Smooth muscle cell (in vitro differentiated cells): ENCODE measurements around the gene UQCRC1. TPM values are rescaled to one million over a fixed set of nuclear protein-coding genes. Genes with fewer than 3 reads are reported as not detected.

Experiments used
- DNase-seq: peaks from one replicate; lab custom pipeline; 2025; ENCODE audit not compliant: unreplicated experiment; lab: John Stamatoyannopoulos, UW
- H2AFZ ChIP-seq: fragments of 200-600 bp; sonication (generic); 2 replicates; pipeline ENCODE4 v1.6.0; 2016; ENCODE audit warnings: antibody characterized with exemption, low read depth, mild to moderate bottlenecking
- H3F3A ChIP-seq: fragments of 200-600 bp; sonication (generic); 2 replicates; pipeline ENCODE4 v1.6.0; 2017; ENCODE audit warnings: antibody characterized with exemption, low read depth
- H3K27ac ChIP-seq: fragments of 200-600 bp; sonication (generic); 2 replicates; pipeline ENCODE4 v1.5.1; 2016; ENCODE audit warnings: low read depth, mild to moderate bottlenecking
- H3K27me3 ChIP-seq: fragments of 200-600 bp; sonication (generic); 2 replicates; pipeline ENCODE4 v1.6.1; 2016; ENCODE audit warnings: low read depth, mild to moderate bottlenecking
- H3K36me3 ChIP-seq: fragments of 200-600 bp; sonication (generic); 2 replicates; pipeline ENCODE4 v1.5.1; 2016; ENCODE audit warnings: low read depth
- H3K4me1 ChIP-seq: fragments of 200-600 bp; sonication (generic); 2 replicates; pipeline ENCODE4 v1.5.1; 2016; ENCODE audit warnings: low read depth
- H3K4me2 ChIP-seq: fragments of 200-600 bp; sonication (generic); 2 replicates; pipeline ENCODE4 v1.6.0; 2016; ENCODE audit warnings: mild to moderate bottlenecking
- H3K4me3 ChIP-seq: fragments of 200-600 bp; sonication (generic); 2 replicates; pipeline ENCODE4 v1.5.1; 2016; ENCODE audit warnings: mild to moderate bottlenecking
- H3K79me2 ChIP-seq: fragments of 200-600 bp; sonication (generic); 2 replicates; pipeline ENCODE4 v1.6.0; 2016; ENCODE audit warnings: low read depth, mild to moderate bottlenecking
- H3K9ac ChIP-seq: fragments of 200-600 bp; sonication (generic); 2 replicates; pipeline ENCODE4 v1.6.0; 2016; ENCODE audit warnings: low read depth
- H3K9me3 ChIP-seq: fragments of 200-600 bp; sonication (generic); replicated peaks from 2 replicates; pipeline ENCODE4 v1.5.1; 2016; ENCODE audit warnings: low read depth
- H4K20me1 ChIP-seq: fragments of 200-600 bp; sonication (generic); 2 replicates; pipeline ENCODE4 v1.6.0; 2016; ENCODE audit warnings: low read depth
- WGBS: methylation state at CpG from one replicate; pipeline ENCODE4 v1.1.7; 2016; ENCODE audit warnings: low lambda C conversion rate; 5-methylcytosine and 5-hydroxymethylcytosine counted together
- polyA plus RNA-seq: library from polyadenylated mRNA; unstranded; fragments of >200 nt; fragmentation: Nextera tagmentation; extraction: Ambion mirVana; gene quantifications from 2 replicates; pipeline ENCODE4 v1.2.1, GENCODE V29; 2016
- total RNA-seq: library from RNA; depleted of rRNA; stranded (reverse); fragments of >200 nt; gene quantifications from 2 replicates; pipeline ENCODE4 v1.2.3, GENCODE V29; 2014
- TF ChIP-seq, protein P1 (sequence below): fragments of 200-600 bp; sonication (generic); IDR thresholded peaks from 2 replicates; pipeline ENCODE4 v1.5.1; 2017; ENCODE audit warnings: borderline replicate concordance, mild to moderate bottlenecking, antibody characterized with exemption; ENCODE audit not compliant: insufficient read depth, poor library complexity, severe bottlenecking

UQCRC1 gene
- total and polyA plus RNA-seq, 2 experiments from 2014 or later, result 206 to 425 TPM

DNA sequence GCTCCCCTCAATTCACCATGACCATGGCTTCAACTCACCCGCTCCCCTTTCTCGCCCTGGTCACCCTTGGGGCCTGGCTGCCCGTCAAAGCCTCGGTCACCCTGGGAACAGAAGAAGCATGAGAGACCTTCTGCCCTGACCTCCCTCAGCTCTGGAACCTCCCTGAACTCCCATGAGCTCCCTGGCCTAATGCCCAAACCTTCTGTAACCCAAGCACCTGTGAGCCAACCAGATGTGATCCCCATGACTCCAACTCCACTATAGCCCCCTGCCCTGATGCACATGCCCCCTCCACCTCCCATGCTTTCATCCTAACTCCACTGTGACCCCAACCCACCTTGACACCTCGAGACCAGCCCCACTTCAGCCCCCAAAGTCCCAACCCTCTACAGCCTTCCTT is 42.4 kb downstream of the UQCRC1 start:
- Histone ChIP-seq H3K4me2 (no peak overlapping the region), H3F3A (peaks cover 5% of the 10 kb centered on the region), H3K27ac (no peak overlapping the region), H3K79me2 (no peaks in the 10 kb centered on the region), H3K27me3 (no peaks in the 10 kb centered on the region), H2AFZ (no peak overlapping the region), H4K20me1 (no peaks in the 10 kb centered on the region), H3K9ac (no peak overlapping the region), H3K4me1 (peaks cover 12% of the 10 kb centered on the region), H3K4me3 (no peak overlapping the region), H3K36me3 (no peaks in the 10 kb centered on the region), H3K9me3 (no peaks in the 10 kb centered on the region)
- DNase-seq, result no peak
- TF ChIP-seq, protein P1, sequence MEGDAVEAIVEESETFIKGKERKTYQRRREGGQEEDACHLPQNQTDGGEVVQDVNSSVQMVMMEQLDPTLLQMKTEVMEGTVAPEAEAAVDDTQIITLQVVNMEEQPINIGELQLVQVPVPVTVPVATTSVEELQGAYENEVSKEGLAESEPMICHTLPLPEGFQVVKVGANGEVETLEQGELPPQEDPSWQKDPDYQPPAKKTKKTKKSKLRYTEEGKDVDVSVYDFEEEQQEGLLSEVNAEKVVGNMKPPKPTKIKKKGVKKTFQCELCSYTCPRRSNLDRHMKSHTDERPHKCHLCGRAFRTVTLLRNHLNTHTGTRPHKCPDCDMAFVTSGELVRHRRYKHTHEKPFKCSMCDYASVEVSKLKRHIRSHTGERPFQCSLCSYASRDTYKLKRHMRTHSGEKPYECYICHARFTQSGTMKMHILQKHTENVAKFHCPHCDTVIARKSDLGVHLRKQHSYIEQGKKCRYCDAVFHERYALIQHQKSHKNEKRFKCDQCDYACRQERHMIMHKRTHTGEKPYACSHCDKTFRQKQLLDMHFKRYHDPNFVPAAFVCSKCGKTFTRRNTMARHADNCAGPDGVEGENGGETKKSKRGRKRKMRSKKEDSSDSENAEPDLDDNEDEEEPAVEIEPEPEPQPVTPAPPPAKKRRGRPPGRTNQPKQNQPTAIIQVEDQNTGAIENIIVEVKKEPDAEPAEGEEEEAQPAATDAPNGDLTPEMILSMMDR, result no peak
- 94% methylated on average over 4 of the region's 5 CpGs for WGBS

DNA sequence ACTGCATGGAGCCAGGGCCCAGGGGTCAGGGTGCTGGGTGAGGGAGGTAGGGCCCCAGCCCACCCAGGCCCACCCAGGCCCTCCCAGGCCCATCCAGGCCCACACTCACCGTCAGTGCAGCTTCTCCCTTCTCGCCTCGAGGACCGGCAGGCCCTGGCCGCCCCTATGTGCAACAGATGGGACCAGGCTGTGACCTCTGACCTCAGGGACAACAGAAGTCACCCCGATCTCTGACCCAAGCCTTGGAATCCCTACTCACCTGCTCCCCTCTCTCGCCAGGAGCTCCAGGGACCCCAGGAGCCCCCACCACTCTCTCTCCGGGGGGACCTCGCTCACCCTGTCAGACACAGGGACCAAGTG is 43.1 kb downstream of the UQCRC1 start:
- Histone ChIP-seq H3K9ac (no peak overlapping the region), H3F3A (peaks cover 11% of the 10 kb centered on the region), H3K36me3 (no peaks in the 10 kb centered on the region), H3K4me3 (no peak overlapping the region), H3K79me2 (no peaks in the 10 kb centered on the region), H3K9me3 (no peaks in the 10 kb centered on the region), H3K4me2 (no peak overlapping the region), H4K20me1 (no peaks in the 10 kb centered on the region), H3K4me1 (peaks cover 15% of the 10 kb centered on the region), H2AFZ (no peak overlapping the region), H3K27me3 (no peaks in the 10 kb centered on the region), H3K27ac (peak overlapping the region; percentile 42)
- 87% methylated on average over 6 of the region's 9 CpGs for WGBS
- TF ChIP-seq, protein P1, result no peak
- no peak for DNase-seq

DNA sequence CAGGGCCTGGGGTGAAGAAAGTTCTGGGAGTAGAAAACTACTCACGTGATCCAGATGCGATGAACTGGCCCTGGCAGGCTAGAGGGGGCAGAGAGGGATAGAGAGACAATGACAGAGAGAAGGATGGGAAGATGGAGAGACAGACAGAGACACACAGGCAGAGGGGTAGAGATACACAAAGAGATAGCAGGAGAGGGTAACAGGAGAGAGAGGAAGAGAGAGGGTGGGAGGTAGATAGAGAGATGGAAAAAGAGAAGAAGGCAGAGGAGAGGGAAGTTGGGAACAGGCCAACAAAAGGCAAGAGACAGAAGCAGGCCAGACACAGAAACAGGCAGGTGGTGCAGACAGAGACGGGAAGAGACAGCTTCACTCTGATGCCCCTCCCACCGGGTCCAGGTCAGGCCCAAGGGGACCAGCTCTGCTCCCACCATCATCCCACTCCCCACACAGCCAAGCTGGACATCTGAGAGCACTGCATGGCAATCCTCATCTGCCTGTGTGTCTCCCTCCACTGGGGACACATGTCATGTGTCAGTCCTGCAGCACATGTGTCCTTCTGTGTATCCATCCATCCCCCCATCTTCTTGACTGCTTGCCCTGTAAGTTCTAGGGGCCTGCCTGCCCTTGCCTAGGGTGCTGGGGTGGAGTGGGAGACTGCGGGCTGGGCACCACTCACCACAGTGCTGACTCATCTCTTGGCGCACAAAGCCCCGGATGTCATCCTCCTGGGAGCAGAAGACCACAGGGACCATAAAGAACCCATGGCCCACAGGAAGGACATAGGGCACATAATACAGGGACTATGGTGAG is 43.6 kb downstream of the UQCRC1 start:
- Histone ChIP-seq H3K4me1 (peaks cover 21% of the 10 kb centered on the region), H3K27me3 (no peaks in the 10 kb centered on the region), H3K27ac (peak overlapping the region; percentile 42), H3K36me3 (no peaks in the 10 kb centered on the region), H2AFZ (no peak overlapping the region), H3K79me2 (no peaks in the 10 kb centered on the region), H4K20me1 (no peaks in the 10 kb centered on the region), H3K4me3 (no peak overlapping the region), H3K4me2 (no peak overlapping the region), H3K9ac (no peak overlapping the region), H3F3A (peaks cover 11% of the 10 kb centered on the region), H3K9me3 (no peaks in the 10 kb centered on the region)
- WGBS, result 66% methylated on average over 7 of the region's 7 CpGs
- TF ChIP-seq, protein P1, result no peak
- DNase-seq, result no peak

DNA sequence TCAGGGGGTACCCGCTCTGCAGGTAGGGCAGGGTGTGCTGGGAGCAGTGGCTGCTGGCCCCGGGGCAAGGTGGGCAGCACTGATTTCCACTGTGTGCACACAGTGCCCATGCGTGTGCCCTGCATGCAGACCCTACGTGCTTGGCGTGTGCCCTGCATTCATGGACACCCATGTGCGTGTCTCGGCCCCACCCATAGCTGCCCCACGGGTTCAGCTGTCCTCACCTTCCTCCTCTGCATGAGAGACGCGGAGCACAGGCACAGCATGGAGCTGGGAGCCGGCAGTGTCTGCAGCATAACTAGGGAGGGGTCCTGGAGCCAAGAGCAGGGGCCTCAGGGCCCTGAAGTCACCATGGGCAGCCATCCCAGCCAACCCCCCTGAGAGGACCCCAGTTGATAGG is 44.3 kb downstream of the UQCRC1 start:
- Histone ChIP-seq H2AFZ (no peak overlapping the region), H3K27me3 (no peaks in the 10 kb centered on the region), H3K27ac (peak overlapping the region; percentile 42), H3K9ac (no peak overlapping the region), H3K4me2 (no peak overlapping the region), H4K20me1 (no peaks in the 10 kb centered on the region), H3F3A (peaks cover 16% of the 10 kb centered on the region), H3K79me2 (no peaks in the 10 kb centered on the region), H3K4me1 (peaks cover 27% of the 10 kb centered on the region), H3K36me3 (no peaks in the 10 kb centered on the region), H3K9me3 (no peaks in the 10 kb centered on the region), H3K4me3 (no peak overlapping the region)
- TF ChIP-seq, protein P1, result no peak
- no peak for DNase-seq
- WGBS, result over 99% methylated on average over 11 of the region's 11 CpGs
